ENCODE results near the gene COL13A1.

The COL13A1 gene

GRCh38 chr10:69974551-69975155 is 172.9 kb downstream of the COL13A1 start:
- no peak overlapping the region for H3K4me3 ChIP-seq (ENCODE audit: low read depth, low read length)
- DNase-seq (ENCODE audit: low read depth) = no peak
- no peak for TF ChIP-seq CTCF (IDR thresholded peaks at IDR 0.05; ENCODE audit: insufficient read depth, low read depth, low read length, missing control alignments)

- no peak for TF ChIP-seq CTCF (IDR thresholded peaks at IDR 0.05; ENCODE audit: insufficient read depth, low read depth, low read length, missing control alignments)
- no peak for DNase-seq (ENCODE audit: low read depth)
- H3K4me3 ChIP-seq (ENCODE audit: low read depth, low read length) = no peak overlapping the region
These were observed 175.3 kb downstream of the COL13A1 start for GRCh38 chr10:69976795-69977546.

GRCh38 chr10:69979174-69979573 is 177.5 kb downstream of the COL13A1 start:
- no peak overlapping the region for H3K4me3 ChIP-seq (ENCODE audit: low read depth, low read length)
- no peak for TF ChIP-seq CTCF (IDR thresholded peaks at IDR 0.05; ENCODE audit: insufficient read depth, low read depth, low read length, missing control alignments)
- DNase-seq (ENCODE audit: low read depth) = no peak

GRCh38 chr10:69980672-69981071 is 179.0 kb downstream of the COL13A1 start:
- no peak for DNase-seq (ENCODE audit: low read depth)
- no peak overlapping the region for H3K4me3 ChIP-seq (ENCODE audit: low read depth, low read length)
- no peak for TF ChIP-seq CTCF (IDR thresholded peaks at IDR 0.05; ENCODE audit: insufficient read depth, low read depth, low read length, missing control alignments)

- DNase-seq (ENCODE audit: low read depth) = no peak
- TF ChIP-seq CTCF (IDR thresholded peaks at IDR 0.05; ENCODE audit: insufficient read depth, low read depth, low read length, missing control alignments) = no peak
- no peak overlapping the region for H3K4me3 ChIP-seq (ENCODE audit: low read depth, low read length)
These were observed 186.4 kb downstream of the COL13A1 start for GRCh38 chr10:69988094-69988493.

- H3K4me3 ChIP-seq (ENCODE audit: low read depth, low read length) = no peak overlapping the region
- TF ChIP-seq CTCF (IDR thresholded peaks at IDR 0.05; ENCODE audit: insufficient read depth, low read depth, low read length, missing control alignments) = no peak
- no peak for DNase-seq (ENCODE audit: low read depth)
These were observed 189.4 kb downstream of the COL13A1 start for GRCh38 chr10:69991151-69991550.

All from GM12865 (cell line).